HG03045 (cell line): ENCODE measurements around the gene CRB2.

Source experiments
- ATAC-seq: cut with Tn5 transposase; IDR thresholded peaks from one replicate; pipeline ENCODE4 v1.9.1; 2021; ENCODE audit warnings: mild to moderate bottlenecking, moderate library complexity; ENCODE audit not compliant: unreplicated experiment

CRB2 gene

GRCh38 chr9:123346826-123347225, 9.2 kb upstream of the CRB2 start:
- ATAC-seq, result no peak

GRCh38 chr9:123347289-123348060, 8.5 kb upstream of the CRB2 start:
- ATAC-seq, result no peak

GRCh38 chr9:123348317-123348992, 7.5 kb upstream of the CRB2 start:
- ATAC-seq, result no peak

GRCh38 chr9:123349033-123349432, 7.0 kb upstream of the CRB2 start:
- no peak for ATAC-seq

- peak; percentile 59 for ATAC-seq
Observed at GRCh38 chr9:123349691-123350480, 6.1 kb upstream of the CRB2 start.

GRCh38 chr9:123350590-123351310, 5.2 kb upstream of the CRB2 start:
- ATAC-seq, result no peak

GRCh38 chr9:123353041-123353440, 3.0 kb upstream of the CRB2 start:
- ATAC-seq, result no peak

- ATAC-seq, result peak; percentile 53
Observed at GRCh38 chr9:123353984-123354591, 1.9 kb upstream of the CRB2 start.

GRCh38 chr9:123354806-123355508, 1.0 kb upstream of the CRB2 start:
- ATAC-seq, result no peak

GRCh38 chr9:123356851-123357742, 1.1 kb downstream of the CRB2 start:
- no peak for ATAC-seq

- no peak for ATAC-seq
Observed at GRCh38 chr9:123357743-123358059, 1.7 kb downstream of the CRB2 start.

- no peak for ATAC-seq
Observed at GRCh38 chr9:123358181-123358905, 2.3 kb downstream of the CRB2 start.

- no peak for ATAC-seq
Observed at GRCh38 chr9:123359106-123359505, 3.1 kb downstream of the CRB2 start.

GRCh38 chr9:123359546-123359945, 3.5 kb downstream of the CRB2 start:
- no peak for ATAC-seq

GRCh38 chr9:123360161-123361085, 4.4 kb downstream of the CRB2 start:
- ATAC-seq, result no peak

- no peak for ATAC-seq
Observed at GRCh38 chr9:123361086-123361730, 5.2 kb downstream of the CRB2 start.
